Stimulated activated CD8-positive, alpha-beta memory T cell treated with anti-CD3 and anti-CD28 coated beads, Interleukin-7, amount 100 ng/mL, for 48 hours (primary cell): Measurements from ENCODE around the gene CD68.
A peak's percentile ranks its signal among the peaks of the same experiment; 100 is the strongest.
"Not testable (repeated sequence)": the region's sequence is repeated elsewhere in the genome, so short reads cannot be mapped to it uniquely, and the experiment has no call there.

Experiments
- DNase-seq, 2 donors: peaks; one replicate each; pipeline ENCODE4 v3.0.0-alpha.2; 2020; ENCODE audit warnings: low read depth in 1 of 2; ENCODE audit errors: extremely low read depth in 1 of 2

Gene CD68

DNA sequence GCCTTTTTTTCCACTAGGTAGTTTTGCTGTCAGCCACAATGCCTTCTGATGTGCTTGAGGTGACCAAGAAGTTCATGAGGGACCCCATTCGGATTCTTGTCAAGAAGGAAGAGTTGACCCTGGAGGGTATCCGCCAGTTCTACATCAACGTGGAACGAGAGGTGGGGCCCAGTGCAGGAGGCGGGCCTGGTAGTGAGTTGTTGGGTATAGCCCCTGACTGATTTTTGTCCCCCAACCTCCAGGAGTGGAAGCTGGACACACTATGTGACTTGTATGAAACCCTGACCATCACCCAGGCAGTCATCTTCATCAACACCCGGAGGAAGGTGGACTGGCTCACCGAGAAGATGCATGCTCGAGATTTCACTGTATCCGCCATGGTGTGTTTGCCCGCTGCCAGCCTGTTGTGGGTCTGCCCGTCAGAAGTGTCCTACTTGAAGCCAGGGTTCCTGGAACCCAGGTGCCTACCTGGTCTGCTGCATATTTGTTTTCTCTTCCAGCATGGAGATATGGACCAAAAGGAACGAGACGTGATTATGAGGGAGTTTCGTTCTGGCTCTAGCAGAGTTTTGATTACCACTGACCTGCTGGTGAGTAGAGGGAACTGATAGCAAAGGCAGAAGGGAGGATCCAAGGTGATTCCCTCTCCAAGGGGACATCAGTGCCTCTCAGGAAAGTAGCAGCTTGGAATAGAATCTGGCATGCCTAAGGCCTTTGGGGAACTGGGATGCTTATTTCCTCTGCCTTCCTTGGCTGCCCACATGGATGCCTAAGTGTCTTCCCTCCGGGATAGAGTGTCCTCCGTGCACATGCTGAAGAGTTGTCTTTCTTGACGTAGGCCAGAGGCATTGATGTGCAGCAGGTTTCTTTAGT lies 1.9 kb upstream of the CD68 start:
- DNase-seq, result no peak

GRCh38 chr17:7579834-7580603 lies 581 bp downstream of the CD68 start:
- peak in 1 of 2 donors; percentile 23 for DNase-seq

DNA sequence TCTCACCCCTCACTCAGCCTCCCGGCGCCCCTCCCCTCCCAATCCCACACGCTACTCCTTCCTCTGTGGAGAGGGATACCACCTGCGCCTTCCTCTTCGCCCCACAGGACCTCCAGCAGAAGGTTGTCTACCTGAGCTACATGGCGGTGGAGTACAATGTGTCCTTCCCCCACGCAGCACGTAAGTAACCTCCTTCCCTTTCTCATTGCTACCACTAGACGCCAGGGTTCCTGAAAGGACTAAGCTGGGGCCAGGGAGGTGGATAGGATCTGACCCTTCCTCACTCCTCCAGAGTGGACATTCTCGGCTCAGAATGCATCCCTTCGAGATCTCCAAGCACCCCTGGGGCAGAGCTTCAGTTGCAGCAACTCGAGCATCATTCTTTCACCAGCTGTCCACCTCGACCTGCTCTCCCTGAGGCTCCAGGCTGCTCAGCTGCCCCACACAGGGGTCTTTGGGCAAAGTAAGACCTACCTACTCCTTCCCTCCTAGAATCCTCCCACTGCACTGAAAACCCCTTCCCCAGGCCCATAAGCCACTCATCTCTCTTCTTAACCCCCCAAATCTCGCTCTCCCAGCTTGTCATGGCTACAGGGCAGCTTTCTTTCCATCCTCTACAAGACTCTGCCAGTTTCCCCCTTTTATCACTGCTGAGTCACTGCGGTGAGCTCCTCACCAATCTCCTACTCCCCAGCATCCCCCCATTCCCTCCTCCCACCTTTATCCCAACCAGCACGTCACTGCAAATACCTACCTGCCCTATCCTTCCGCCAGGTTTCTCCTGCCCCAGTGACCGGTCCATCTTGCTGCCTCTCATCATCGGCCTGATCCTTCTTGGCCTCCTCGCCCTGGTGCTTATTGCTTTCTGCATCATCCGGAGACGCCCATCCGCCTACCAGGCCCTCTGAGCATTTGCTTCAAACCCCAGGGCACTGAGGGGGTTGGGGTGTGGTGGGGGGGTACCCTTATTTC lies 1.5 kb downstream of the CD68 start:
- no peak for DNase-seq

- DNase-seq, result no peak
Measured at GRCh38 chr17:7582396-7583252, 3.2 kb downstream of the CD68 start.

- peak; percentile 91 for DNase-seq
Measured at GRCh38 chr17:7583253-7584109, 4.0 kb downstream of the CD68 start, which contains the start of gene MPDU1. Gene MPDU1, plus strand, starts transcription at chr17:7583852. Its CDS starts 11 bp downstream, at chr17:7583863.

DNA sequence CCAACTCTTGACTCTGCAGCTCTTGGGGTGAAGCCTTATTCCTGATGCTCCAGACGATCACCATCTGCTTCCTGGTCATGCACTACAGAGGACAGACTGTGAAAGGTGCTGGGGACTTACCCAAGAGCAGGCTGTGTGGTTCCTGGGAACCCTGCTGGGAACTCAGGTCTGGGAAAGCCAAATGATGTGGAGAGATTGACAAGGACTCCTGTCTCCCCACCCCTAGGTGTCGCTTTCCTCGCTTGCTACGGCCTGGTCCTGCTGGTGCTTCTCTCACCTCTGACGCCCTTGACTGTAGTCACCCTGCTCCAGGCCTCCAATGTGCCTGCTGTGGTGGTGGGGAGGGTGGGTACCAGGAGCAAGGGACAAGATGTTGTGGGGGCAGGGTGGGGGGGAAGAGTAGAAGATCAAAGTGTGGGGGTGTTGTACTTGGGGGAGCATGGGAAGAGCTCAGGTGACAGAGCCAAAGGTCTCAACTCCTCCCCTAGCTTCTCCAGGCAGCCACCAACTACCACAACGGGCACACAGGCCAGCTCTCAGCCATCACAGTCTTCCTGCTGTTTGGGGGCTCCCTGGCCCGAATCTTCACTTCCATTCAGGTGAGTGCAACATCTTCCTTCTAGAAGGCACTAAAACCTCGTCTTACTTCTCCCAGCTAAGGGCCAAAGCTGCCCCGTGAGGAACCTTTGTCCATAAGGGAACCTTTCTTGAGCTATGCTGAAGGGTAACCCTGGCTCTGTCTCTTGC lies 7.4 kb downstream of the CD68 start:
- no peak for DNase-seq

- no peak for DNase-seq
Measured at GRCh38 chr17:7587420-7588151, 8.1 kb downstream of the CD68 start.

- DNase-seq, result no peak
Measured at GRCh38 chr17:7588553-7589203, 9.2 kb downstream of the CD68 start.

DNA sequence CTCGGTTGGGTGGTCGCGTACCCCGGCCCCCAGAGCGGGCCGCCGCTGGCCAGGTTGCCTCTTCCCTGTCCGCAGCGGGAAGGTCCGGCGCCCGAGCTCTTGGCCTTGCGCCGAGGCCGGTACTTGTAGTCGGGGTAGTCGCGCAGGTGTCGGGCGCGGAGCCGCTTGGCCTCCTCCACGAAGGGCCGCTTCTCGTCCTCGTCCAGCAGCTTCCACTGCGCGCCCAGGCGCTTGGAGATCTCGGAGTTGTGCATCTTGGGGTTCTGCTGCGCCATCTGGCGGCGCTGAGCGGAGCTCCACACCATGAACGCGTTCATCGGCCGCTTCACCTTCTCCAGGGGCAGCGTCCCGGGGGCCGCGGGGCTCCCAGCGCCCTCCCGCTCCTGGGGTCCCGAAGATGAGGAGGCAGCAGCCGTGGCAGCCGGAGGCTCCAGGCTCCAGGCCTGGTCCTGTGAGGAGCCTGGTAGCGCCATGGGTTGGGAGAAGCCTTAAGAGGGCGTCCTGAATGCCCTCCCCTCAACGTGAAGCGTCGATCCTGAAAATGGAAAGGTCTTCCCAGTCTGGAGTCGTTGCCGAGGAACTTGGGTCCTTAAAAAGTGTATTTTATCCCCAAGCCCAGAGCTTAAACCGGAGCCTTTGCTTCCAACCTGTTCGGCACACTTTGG lies 9.9 kb downstream of the CD68 start:
- no peak for DNase-seq

- no peak for DNase-seq
Measured at GRCh38 chr17:7589891-7590691, 10.7 kb downstream of the CD68 start, which contains the start of gene SOX15. Gene SOX15, minus strand, starts transcription at chr17:7590094. Its CDS starts 418 bp downstream, at chr17:7589676.

DNA sequence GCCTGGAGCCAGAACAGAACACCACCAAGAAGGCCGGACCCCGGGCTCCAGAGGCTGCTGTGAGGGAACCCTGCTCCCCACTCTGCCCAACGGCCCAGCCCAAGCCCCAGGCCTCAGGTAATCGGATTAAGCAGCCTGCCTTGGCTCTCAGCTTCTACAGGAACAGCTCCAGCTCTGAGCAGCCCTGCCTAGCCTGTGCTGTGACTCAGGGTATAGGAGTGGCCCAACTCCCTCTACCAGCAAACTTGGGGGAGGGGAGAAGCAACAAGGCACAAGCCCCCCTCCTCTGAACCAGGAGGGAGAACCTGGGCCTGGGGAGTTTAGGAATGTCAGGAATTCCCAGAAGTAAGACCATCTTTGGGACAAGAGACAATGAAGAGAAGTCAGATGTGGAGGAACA lies 11.3 kb downstream of the CD68 start:
- no peak for DNase-seq

DNA sequence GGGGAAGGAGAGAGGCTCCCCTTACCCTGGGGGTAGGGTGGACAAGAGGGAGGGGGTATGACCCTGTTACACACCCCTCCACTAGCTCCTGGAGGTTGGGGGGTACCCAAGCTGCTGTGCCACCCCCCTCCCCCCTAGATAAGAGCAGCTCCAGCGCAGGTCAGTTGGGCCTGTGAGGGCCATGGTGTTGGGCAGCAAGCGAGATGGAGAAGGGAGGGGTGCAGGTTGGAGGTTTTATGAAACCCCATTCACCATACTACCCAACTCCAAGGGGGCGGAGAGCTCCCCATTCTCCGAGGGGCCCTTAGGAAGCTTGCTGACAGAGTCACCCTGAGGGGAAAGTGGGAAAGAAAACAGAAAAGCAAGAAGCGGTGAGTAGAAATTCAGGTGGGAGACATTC lies 12.2 kb downstream of the CD68 start:
- DNase-seq, result no peak

DNA sequence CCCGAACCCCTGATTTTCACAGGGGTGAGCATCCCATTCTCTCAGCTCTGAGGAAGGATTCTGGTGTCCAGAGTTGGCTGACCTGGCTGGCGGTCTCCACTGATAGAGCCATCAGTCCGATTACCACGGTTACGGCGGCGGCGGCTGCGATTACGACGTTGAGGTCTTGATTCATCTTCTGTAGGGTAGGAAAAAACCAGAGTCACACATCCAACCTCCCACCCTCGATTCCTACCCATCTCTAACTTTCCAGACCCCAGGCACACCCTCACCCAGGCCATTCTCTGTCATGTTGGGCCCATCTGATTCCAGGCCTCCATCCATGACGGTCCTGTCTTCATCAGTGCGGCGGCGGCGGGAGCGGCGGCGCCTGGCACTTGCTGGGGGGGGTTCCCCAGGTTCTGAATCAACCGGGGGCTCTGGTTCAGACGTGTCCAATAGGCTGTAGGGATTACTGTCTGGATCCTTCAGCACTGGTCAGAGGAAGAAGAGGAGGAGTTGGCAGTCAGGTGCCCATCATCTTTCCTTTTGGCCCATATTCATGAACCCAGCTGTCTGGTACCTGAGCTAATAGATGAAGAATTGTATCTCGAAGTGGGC lies 13.1 kb downstream of the CD68 start:
- DNase-seq, result no peak

- DNase-seq, result no peak
Measured at GRCh38 chr17:7593296-7593695, 13.9 kb downstream of the CD68 start.

DNA sequence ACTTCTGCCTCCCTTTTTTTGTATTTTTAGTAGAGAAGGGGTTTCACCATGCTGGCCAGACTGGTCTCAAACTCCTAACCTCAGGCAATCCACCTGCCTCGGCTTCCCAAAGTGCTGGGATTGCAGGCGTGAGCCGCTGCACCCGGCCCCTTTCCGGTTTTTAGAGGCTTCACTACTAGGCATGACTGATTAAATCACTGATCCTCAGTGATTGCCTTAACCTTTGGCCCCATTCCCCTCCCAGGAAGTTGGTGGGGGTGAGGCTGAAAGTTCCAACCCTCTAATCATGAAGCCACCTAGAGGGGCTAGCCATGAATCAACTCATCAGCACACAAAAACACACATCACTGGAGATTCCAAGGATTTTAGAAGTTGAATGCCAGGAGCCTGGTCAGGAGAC lies 18.1 kb downstream of the CD68 start:
- not testable (repeated sequence) for DNase-seq
